ENCODE data around the gene SV2B.

DNA sequence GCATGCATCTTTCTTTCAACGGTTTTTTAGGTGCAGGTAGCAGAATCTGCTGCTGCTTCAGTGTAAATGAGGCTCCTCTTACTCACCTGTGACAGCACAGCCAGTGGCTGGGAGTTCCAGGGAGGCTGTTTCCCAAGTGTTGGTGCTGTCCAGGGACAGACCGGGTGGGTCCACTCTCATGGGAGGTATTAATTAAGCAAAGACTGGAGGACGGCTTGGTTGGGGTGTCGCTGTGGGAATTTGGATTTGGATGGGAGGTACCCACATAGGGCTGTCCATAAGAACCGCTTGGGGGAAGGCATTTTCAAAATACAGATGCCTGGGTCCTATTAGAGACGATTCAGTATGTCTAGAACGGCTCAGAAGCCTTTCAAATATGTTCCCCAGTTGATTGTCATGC is 42.9 kb downstream of the SV2B start:
- TF ChIP-seq, protein P1, sequence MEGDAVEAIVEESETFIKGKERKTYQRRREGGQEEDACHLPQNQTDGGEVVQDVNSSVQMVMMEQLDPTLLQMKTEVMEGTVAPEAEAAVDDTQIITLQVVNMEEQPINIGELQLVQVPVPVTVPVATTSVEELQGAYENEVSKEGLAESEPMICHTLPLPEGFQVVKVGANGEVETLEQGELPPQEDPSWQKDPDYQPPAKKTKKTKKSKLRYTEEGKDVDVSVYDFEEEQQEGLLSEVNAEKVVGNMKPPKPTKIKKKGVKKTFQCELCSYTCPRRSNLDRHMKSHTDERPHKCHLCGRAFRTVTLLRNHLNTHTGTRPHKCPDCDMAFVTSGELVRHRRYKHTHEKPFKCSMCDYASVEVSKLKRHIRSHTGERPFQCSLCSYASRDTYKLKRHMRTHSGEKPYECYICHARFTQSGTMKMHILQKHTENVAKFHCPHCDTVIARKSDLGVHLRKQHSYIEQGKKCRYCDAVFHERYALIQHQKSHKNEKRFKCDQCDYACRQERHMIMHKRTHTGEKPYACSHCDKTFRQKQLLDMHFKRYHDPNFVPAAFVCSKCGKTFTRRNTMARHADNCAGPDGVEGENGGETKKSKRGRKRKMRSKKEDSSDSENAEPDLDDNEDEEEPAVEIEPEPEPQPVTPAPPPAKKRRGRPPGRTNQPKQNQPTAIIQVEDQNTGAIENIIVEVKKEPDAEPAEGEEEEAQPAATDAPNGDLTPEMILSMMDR (conservative IDR thresholded peaks at IDR 0.05) = no peak
- no peak for TF ChIP-seq ZFX (IDR thresholded peaks at IDR 0.05)

Measured in C4-2B (cell line).